ENCODE data around the gene CTRL. TPM values are rescaled to one million over a fixed set of nuclear protein-coding genes. Genes with fewer than 3 reads are reported as not detected.

The CTRL gene
- total and polyA plus RNA-seq, 11 donors: 0.23 to 2.1 (median 0.74) TPM; not detected in 1

GRCh38 chr16:67949645-67950044, 18.0 kb upstream of the CTRL start:
- H3K27me3 ChIP-seq: no peaks in the 10 kb centered on the region
- H3K36me3 ChIP-seq: peaks cover 15 to 100% (median 100%) of the 10 kb centered on the region in 9 donors
- peaks cover 2 to 57% (median 27%) of the 10 kb centered on the region in 12 donors for H3K4me1 ChIP-seq
- TF ChIP-seq CTCF (IDR thresholded peaks at IDR 0.05): no peak
- TF ChIP-seq POLR2A (IDR thresholded peaks at IDR 0.05): no peak
- DNase-seq (peak in 1 of 5 donors; percentile 7), ATAC-seq (no peak)
- intact Hi-C loops (cut with DNase I): no loop called here
- H3K27ac ChIP-seq: no peak overlapping the region
- 87 to 100% (median 90%) methylated on average over 1 to 11 of the region's 11 CpGs for WGBS, 4 donors
- H3K4me3 ChIP-seq: no peak overlapping the region
- H3K9me3 ChIP-seq: no peaks in the 10 kb centered on the region

GRCh38 chr16:67948015-67948414, 16.4 kb upstream of the CTRL start:
- intact Hi-C loops (cut with DNase I): no loop called here
- H3K4me1 ChIP-seq: peaks cover 4 to 64% (median 41%) of the 10 kb centered on the region in 12 donors
- ATAC-seq: no peak

GRCh38 chr16:67946966-67947558, 15.4 kb upstream of the CTRL start:
- peak overlapping the region in 4 of 12 donors; percentile 18 to 64 (median 34) for H3K27ac ChIP-seq
- no peaks in the 10 kb centered on the region for H3K27me3 ChIP-seq
- H3K9me3 ChIP-seq: no peaks in the 10 kb centered on the region
- peaks cover 15 to 100% (median 98%) of the 10 kb centered on the region in 9 donors for H3K36me3 ChIP-seq
- intact Hi-C loops (cut with DNase I): no loop called here
- H3K4me1 ChIP-seq: peaks cover 4 to 70% (median 42%) of the 10 kb centered on the region in 12 donors
- no peak for ATAC-seq
- no peak overlapping the region for H3K4me3 ChIP-seq
- DNase-seq: no peak
- 92 to 93% (median 93%) methylated on average over 17 to 28 of the region's 28 CpGs for WGBS, 4 donors
- TF ChIP-seq CTCF (IDR thresholded peaks at IDR 0.05) (no peak), POLR2A (IDR thresholded peaks at IDR 0.05) (no peak)

More at GRCh38 chr16:67948015-67948414, 16.4 kb upstream of the CTRL start:
- no peaks in the 10 kb centered on the region for H3K27me3 ChIP-seq
- no peak overlapping the region for H3K4me3 ChIP-seq
- peaks cover 15 to 100% (median 98%) of the 10 kb centered on the region in 9 donors for H3K36me3 ChIP-seq
- no peak for DNase-seq
- H3K27ac ChIP-seq: peak overlapping the region in 2 of 12 donors; percentile 8 to 16
- H3K9me3 ChIP-seq: no peaks in the 10 kb centered on the region
- 89 to 95% (median 94%) methylated on average over 12 to 15 of the region's 15 CpGs for WGBS, 4 donors
- TF ChIP-seq CTCF (IDR thresholded peaks at IDR 0.05) (no peak), POLR2A (IDR thresholded peaks at IDR 0.05) (no peak)

- H3K27me3 ChIP-seq: no peaks in the 10 kb centered on the region
- peaks cover 15 to 99% (median 97%) of the 10 kb centered on the region in 9 donors for H3K36me3 ChIP-seq
- no peak for TF ChIP-seq CTCF (IDR thresholded peaks at IDR 0.05)
- TF ChIP-seq POLR2A (IDR thresholded peaks at IDR 0.05): no peak
- no peaks in the 10 kb centered on the region for H3K9me3 ChIP-seq
- peaks cover 4 to 64% (median 34%) of the 10 kb centered on the region in 12 donors for H3K4me1 ChIP-seq
- WGBS, 4 donors: 94 to 96% (median 95%) methylated on average over 20 of the region's 20 CpGs
- intact Hi-C loops (cut with DNase I): no loop called here
- H3K4me3 ChIP-seq: no peak overlapping the region
- DNase-seq (no peak), ATAC-seq (no peak)
- peak overlapping the region in 7 of 12 donors; percentile 4 to 89 (median 68) for H3K27ac ChIP-seq
Observed at GRCh38 chr16:67946128-67946569, 14.5 kb upstream of the CTRL start.
